Stimulated activated CD4-positive, alpha-beta T cell treated with anti-CD3 and anti-CD28 coated beads, Interleukin-12 subunit alpha, Interleukin-12 subunit beta, amount 100 ng/mL, for 4 hours (primary cell): ENCODE data around the gene IL13.
A peak's percentile ranks its signal among the peaks of the same experiment; 100 is the strongest.
"Not testable (repeated sequence)": the region's sequence is repeated elsewhere in the genome, so short reads cannot be mapped to it uniquely, and the experiment has no call there.

ENCODE experiments used
- DNase-seq: peaks from one replicate; pipeline ENCODE4 v3.0.0-alpha.2; 2020

The IL13 gene

DNA sequence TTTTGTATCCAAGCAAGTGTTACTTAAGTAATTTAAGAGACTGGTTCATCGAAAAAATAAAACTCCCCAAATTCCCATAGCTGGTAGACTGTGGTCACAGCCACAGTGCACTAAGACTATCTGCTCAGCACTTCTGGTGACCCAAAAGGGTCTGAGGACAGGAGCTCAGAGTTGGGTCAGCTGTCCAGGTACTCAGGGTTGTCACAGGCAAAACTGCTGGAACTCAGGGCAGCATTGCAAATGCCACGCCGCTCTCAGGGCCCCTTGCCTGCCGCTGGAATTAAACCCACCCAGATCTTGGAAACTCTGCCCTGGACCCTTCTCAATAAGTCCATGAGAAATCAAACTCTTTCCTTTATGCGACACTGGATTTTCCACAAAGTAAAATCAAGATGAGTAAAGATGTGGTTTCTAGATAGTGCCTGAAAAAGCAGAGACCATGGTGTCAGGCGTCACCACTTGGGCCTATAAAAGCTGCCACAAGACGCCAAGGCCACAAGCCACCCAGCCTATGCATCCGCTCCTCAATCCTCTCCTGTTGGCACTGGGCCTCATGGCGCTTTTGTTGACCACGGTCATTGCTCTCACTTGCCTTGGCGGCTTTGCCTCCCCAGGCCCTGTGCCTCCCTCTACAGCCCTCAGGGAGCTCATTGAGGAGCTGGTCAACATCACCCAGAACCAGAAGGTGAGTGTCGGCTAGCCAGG is at the start of gene IL13:
TSS of gene IL13 (plus strand) at position 498 of the 705 bp plus-strand sequence. CDS start at position 512, 14 bp downstream.
- no peak for DNase-seq

DNA sequence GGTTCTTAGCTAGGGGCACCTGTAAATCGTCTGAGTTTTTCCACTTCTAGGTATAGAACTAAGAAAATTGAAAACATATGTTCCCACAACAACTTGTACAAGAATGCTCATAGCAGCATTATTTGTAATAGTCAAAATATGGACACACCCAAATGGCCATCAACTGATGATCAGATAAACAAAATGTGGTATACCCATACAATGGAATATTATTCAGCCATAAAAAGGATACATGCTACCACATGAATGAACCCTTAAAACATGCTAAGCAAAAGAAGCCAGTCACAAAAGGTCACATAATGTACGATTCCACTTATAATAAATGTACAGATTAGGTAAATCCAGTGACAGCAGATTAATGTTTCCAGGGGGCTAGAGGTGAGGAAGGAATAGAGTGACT is 46.0 kb upstream of the IL13 start:
- no peak for DNase-seq

- no peak for DNase-seq
Measured at GRCh38 chr5:132612846-132613245, 45.1 kb upstream of the IL13 start.

GRCh38 chr5:132621699-132622098 is 36.3 kb upstream of the IL13 start:
- DNase-seq, result no peak

GRCh38 chr5:132622608-132623007 is 35.4 kb upstream of the IL13 start:
- no peak for DNase-seq

DNA sequence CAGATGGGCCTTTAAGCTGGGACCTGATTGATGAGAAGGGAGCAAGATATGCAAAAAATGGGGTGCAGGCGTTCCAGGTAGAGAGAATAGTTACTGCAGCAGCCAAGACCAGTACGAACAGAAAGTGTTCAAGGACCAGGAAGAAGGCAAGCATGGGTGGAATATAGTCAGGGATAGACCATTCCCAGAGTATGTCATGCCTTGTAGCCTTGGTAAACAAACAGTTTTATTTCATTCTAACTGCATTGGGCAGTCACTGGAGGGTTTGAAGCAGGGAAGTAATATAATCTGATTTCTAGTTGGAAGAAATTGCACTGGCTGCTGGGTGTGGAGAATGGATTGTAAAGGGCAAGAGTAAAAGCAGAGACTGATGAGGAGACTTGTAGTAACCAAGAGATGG is 30.5 kb upstream of the IL13 start:
- DNase-seq, result no peak

GRCh38 chr5:132628814-132629213 is 29.2 kb upstream of the IL13 start:
- DNase-seq, result no peak

- DNase-seq, result no peak
Measured at GRCh38 chr5:132629230-132629944, 28.6 kb upstream of the IL13 start.

GRCh38 chr5:132633587-132633986 is 24.4 kb upstream of the IL13 start:
- not testable (repeated sequence) for DNase-seq

- DNase-seq, result no peak
Measured at GRCh38 chr5:132635873-132636272, 22.1 kb upstream of the IL13 start.

DNA sequence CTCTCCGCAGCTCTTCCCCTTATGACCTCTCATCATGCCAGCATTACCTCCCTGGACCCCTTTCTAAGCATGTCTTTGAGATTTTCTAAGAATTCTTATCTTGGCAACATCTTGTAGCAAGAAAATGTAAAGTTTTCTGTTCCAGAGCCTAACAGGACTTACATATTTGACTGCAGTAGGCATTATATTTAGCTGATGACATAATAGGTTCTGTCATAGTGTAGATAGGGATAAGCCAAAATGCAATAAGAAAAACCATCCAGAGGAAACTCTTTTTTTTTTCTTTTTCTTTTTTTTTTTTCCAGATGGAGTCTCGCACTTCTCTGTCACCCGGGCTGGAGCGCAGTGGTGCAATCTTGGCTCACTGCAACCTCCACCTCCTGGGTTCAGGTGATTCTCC is 20.7 kb upstream of the IL13 start:
- no peak for DNase-seq

- DNase-seq, result no peak
Measured at GRCh38 chr5:132639706-132640130, 18.3 kb upstream of the IL13 start.

- DNase-seq, result no peak
Measured at GRCh38 chr5:132640613-132641012, 17.4 kb upstream of the IL13 start.

DNA sequence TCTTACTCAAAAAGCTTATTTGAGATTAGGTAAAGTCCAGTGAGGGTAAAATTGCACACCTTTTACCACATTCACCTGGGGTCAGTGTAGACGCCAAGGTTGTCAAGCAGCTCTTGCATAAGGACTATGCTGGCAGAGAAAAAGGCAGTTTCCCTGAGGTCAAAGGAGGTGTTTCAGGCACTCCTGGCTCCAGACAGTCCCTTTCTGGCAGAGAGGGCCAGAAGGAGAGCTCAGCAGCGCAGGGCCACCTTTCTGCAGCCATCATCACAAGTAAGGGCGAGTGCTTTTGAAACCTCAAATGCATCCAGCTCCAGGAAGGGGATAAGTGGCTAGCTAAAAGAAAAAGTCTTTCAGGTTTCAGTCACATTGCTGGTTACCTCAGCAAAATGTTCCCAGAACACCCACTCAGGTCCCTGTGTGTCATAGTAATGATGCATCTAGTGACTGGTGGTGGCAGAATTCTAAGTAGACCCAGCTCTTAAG is 16.7 kb upstream of the IL13 start:
- DNase-seq, result no peak

DNA sequence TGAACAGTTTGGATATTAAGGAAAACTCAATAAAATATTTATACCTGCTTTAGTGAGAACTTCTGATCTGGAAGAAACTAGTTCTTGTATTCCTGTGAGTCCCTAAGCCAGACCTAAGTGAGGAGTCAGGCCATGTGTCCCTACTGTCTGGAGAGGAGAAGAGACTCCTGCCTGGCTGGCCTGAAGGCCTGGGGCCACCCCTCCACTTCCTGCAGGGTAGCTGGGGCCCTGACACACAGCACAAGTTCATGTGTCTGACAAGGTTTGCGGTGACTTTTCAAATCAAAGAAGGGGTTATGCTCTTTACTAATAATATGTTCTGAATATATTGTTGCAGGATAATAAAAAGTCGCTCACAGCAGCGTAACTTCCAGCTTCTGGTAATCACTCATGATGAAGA is 16.1 kb upstream of the IL13 start:
- no peak for DNase-seq

GRCh38 chr5:132644177-132644576 is 13.8 kb upstream of the IL13 start:
- no peak for DNase-seq

DNA sequence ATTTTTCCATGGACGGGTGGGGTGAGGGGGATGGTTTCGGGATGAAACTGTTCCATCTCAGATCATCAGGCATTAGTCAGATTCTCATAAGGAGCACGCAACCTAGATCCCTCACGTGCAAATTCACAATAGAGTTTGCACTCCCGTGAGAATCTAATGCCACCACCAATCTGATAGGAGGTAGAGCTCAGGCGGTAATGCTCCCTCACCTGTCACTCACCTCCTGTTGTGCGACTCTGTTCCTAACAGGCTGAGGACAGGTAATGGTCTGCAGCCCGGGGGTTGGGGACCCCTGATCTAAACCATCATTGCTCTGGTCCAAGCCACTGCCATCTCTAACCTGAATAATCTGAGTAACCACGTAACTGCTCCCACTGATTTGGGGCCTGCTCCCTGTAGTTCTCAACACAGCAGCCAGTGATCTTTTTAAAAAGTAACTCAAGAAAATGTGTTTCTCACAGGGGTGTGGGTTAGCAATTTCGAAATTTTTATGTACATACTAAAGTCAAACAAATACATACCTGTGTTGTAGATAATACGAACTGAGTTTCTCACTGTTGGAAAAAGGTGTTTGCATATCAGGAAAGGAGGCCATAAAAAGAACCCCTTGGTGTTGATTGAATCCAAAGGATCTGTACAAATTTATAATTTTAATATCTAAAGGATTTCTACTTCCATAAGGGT is 11.2 kb upstream of the IL13 start:
- no peak for DNase-seq

- DNase-seq, result no peak
Measured at GRCh38 chr5:132647473-132647872, 10.5 kb upstream of the IL13 start.

GRCh38 chr5:132648355-132648754 is 9.6 kb upstream of the IL13 start:
- no peak for DNase-seq

DNA sequence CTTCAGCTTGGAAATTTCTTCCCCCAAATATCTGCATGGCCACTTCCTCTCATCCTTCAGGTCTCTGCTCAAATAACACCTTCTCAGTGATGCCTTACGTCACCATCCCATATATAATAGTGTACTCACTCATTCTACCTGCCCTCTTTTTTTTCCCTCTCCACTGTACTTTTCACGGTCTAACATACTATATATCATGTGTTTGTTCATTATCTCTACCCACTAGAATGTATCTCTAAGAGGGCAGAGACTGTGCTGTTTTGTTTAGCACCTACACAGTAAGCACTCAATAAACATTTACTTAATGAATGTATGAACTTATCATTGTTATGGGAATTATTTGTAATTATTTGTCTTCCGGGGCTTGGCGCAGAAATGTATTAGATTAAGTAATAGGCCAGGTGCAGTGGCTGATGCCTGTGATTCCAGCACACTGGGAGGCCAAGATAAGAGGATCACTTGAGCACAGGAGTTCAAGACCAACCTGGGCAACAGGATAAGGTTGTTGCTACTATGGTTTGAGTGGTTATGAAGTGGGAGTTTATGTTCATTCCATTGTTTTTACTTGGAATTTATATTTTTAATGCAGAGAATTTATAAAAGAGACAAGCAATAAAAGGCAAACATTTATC is 6.0 kb upstream of the IL13 start:
- no peak for DNase-seq

GRCh38 chr5:132653716-132654115 is 4.3 kb upstream of the IL13 start:
- DNase-seq, result no peak

DNA sequence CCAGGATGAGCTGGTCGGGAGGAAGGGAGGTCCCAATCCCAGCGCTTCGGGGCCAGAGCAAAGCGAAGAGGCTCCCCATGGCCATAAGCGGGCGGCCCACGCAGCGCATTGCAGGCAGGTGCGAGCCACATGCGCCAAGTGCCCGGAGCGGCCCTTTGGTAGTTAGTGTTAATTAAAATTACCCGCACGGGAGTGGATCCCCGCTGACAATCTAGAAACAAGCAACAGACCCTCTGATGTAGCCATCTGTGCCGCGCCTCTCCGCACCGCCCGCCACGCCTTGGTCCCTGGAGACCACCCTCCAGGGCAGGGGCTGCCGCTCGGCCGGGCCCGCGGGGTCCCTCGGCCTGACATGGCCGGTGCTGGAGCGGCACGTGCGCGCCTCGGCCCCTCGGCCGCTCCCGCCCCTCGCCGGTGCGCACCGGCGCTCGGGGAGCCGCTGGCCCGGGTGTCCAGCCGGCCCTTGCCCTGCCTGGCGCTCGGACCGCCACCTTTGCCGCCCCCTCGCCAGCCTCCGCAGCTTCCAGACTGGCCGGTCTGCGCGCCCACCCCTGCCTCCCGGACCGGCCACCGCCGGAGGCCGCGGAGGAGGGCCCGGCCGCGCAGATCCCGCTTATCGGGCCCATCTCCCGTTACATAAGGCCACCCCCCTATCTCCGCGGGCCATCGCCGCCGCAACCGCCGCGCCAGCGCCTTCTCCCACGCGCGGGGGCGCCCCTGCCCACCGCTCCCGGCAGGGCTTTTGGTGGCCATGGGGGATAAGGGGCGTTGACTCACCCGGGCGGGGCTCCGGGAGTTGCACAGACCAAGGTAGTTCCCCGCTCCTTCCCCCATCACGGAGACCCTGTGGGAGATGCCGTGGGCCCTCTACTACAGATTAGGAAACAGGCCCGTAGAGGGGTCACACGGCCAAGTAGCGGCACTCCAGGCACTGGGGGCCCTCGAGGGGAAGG is 1.9 kb upstream of the IL13 start:
- peak; percentile 16 for DNase-seq
